HG03060 (cell line): ENCODE data around the gene PXDN.

Source experiments
- ATAC-seq: cut with Tn5 transposase; IDR thresholded peaks from one replicate; pipeline ENCODE4 v1.9.1; 2021; ENCODE audit warnings: low read depth, moderate number of reproducible peaks; ENCODE audit not compliant: unreplicated experiment

The PXDN gene

GRCh38 chr2:1653956-1654695, 90.2 kb downstream of the PXDN start:
- no peak for ATAC-seq

- ATAC-seq: no peak
These were observed 92.1 kb downstream of the PXDN start for GRCh38 chr2:1652034-1652790.

DNA sequence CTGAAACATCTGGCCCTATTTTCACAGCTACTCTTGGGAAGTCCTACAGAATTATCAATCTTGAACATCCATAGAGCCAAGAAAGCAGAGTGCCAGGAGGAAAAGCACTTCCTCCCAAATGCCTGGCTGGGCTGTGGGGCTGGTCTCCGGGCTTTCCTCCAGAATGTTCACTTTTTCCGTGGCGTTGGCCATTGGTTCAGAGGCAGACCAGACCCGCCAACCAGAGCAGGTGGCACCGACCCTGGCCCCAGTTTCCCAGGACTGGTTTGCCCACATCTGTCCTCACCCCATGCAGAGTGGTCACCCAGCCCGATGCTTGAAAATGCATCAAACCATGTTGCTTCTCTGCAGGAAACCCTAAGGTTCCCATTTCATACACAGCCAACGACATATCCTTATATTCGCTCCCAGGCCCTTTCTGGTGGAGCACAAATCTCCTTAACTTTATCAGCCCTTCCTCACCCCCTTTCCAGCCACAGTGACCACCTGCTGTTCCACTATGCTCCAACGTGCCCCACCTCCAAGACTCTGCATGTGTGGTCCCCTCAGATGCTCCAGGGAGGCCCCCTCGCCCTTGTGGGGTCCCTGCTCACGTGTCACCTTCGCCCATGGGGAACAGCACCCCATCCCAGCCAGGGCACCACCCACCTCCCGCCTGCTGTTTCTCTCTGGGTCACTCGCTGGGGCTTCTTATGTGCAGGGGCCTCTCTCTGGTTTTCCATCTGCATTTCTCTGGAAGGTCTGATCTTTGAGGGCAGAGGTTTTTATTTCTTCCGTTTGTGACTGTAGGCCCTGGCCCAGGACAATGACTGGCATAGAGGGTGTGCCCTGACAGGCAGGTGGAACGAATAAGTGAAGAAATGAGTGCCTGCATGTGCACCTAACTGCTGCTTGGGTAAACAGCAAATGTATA, 92.9 kb downstream of the PXDN start:
- ATAC-seq: no peak

- ATAC-seq: no peak
These were observed 94.0 kb downstream of the PXDN start for GRCh38 chr2:1650085-1650872.

DNA sequence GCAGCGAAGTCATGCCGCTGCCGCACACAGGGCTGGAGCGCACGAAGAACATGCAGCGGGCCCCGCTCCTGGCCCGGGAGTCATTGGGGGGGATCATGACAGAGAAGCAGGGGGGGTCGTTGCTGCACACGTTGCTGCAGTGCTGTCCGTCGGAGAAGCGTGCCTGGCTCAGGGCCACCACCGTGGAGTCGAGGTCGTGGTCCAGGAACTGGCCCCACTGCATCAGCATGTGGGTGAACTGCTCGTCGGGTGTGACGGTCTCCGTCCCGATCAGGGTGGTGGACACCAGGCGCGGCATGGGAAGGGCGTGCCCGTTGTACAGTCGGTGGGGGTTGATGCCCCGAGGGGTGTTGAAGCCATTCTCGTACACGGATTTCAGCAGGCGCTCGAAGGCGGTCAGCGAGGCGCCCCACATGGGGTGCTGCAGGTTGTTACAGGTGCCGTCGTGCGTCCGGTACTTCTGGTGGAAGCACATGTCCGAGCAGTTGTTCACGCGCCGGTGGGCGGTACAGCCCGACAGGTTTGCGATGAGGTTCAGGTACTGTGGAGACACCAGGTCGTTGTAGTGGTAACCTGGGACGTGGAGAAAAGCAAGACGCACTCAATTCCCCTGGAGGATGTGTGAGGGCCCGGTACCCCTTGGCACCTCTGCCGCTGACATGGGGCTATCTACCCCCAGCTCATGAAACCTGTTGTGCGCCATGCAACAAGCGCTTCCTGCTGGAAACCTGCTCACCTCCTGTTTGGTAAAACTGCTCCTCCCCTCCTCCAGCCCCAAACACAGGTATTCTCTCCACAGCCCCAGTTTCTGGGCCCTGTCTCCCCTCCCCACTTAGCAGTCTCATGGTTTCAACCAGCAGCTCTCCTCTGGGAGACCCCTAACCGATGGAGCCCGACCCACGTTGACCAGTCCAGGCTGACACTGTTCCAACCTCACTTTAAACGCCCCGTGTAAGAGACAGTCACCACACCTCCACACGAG, 94.9 kb downstream of the PXDN start:
- ATAC-seq: no peak

GRCh38 chr2:1648241-1649102, 95.8 kb downstream of the PXDN start:
- no peak for ATAC-seq

GRCh38 chr2:1647417-1648240, 96.7 kb downstream of the PXDN start:
- no peak for ATAC-seq

GRCh38 chr2:1645761-1646476, 98.4 kb downstream of the PXDN start:
- ATAC-seq: no peak

DNA sequence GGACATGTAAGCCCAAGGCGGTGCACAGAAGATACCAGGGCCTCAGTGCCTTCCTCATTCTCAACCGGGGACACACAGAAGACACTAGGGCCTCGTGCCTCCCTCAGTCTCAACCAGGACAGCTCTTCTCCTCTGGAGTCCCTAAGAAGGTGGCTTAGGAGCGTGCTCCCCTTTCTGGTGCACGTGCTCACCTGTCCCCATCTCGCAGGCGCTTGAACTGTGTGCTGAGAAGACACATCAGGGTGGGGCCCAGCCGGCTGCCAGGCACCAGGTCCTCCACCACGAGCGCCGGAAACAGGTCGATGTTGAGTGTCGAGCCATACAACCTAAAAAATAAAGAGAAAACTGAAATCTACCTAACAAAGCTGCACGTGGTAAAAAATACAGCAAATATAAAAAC, 99.9 kb downstream of the PXDN start:
- no peak for ATAC-seq

- ATAC-seq: no peak
These were observed 101.2 kb downstream of the PXDN start for GRCh38 chr2:1642993-1643619.

GRCh38 chr2:1642066-1642861, 102.1 kb downstream of the PXDN start:
- ATAC-seq: no peak

DNA sequence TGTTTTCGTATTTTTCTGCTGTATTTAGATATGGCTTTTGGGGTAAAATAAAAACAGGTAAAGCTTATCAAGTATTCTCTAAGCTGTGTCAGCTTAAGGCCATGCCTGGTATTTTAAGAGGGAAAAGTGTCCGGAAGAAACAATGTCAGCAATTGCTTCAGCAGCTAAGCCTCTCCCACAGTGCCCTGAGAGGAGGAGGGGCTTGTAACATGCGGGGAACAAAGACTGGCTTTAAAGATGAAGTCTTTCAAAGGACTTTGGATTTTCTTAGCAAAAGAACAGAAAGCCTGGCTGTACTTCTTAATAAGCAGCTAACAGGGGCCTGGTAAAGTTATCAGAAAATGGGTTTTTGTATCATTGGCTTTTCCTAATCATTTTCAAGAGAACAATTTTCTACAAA, 102.8 kb downstream of the PXDN start:
- ATAC-seq: no peak

GRCh38 chr2:1640301-1641135, 103.8 kb downstream of the PXDN start:
- no peak for ATAC-seq

DNA sequence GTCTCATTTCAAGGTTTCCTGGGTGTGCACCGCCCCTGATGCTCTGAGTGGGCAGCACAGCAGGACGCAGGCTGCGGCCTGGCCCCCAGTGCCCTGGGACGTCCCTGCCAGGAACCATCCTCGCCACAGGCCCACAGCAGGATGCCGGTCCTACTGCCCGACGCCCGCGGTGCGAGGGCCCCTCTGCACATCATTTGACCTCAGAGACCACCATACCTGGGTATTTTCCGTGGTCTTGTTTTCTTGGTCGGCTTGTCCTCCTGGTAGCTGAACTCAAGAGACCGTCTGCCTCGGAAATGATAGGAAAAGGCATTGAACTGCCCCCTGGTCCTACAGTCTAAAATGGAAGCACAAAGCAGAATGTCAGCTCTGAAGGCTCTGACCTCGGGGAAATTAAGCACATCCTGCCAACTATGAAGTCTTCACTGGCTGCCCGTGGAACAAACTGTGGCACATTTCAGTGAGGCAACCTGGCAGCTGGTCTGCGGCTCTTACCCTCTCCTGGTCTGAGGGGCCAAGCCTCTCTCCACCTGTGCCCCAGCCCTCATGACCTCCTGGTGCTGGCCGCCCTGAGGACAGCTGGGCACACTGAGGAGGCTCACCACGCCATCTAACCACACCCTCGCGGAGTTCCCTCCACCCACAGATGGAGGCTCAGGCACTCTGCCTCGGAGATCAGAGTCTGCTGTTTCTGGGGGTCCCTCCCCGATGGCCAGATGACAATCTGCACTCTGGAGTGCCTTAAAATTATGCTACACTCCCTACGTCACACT, 105.0 kb downstream of the PXDN start:
- ATAC-seq: no peak
